HepG2 (cell line): ENCODE data around the gene TBKBP1.

Source experiments
- FOXK2 ChIP-seq: fragments of 450-650 bp; IDR thresholded peaks from 2 replicates; pipeline ENCODE4 v1.6.1; 2016
- HNRNPH1 ChIP-seq: fragments of 200-400 bp; formaldehyde crosslinking; optimal IDR thresholded peaks from 2 replicates; pipeline ENCODE3; 2017; ENCODE audit warnings: mild to moderate bottlenecking, low read depth, low read length
- KLF6 ChIP-seq: IDR thresholded peaks from 2 replicates; pipeline ENCODE4 v1.8.0; 2016; ENCODE audit warnings: missing biosample characterization, missing genetic modification reagents
- NFE2L2 ChIP-seq: fragments of 150-350 bp; IDR thresholded peaks from 2 replicates; pipeline ENCODE4 v1.6.1; 2014; ENCODE audit warnings: low read length
- NR1H2 ChIP-seq: sonication (generic); formaldehyde crosslinking; IDR thresholded peaks from 2 replicates; pipeline ENCODE4 v1.8.1; 2022; ENCODE audit warnings: low read depth, missing genetic modification reagents, borderline replicate concordance
- RAD51 ChIP-seq: fragments of 450-650 bp; IDR thresholded peaks from 2 replicates; pipeline ENCODE4 v1.6.1; 2016; ENCODE audit warnings: borderline replicate concordance
- SOX13 ChIP-seq, 3 experiments: fragments of 450-650 bp in 1 of 3; sonication (generic) in 1 of 3; formaldehyde crosslinking in 1 of 3; IDR thresholded peaks in 2 of 3; conservative IDR thresholded peaks in 1 of 3; 2 replicates each; pipeline versions ENCODE4 v1.5.0 to v1.6.1; 2016 to 2020; ENCODE audit warnings: antibody characterized with exemption in 1 of 3, mild to moderate bottlenecking in 1 of 3, missing compliant biosample characterization in 1 of 3, missing genetic modification reagents in 1 of 3, moderate library complexity in 1 of 3
- TEAD2 ChIP-seq: sonication (generic); formaldehyde crosslinking; IDR thresholded peaks from 2 replicates; pipeline ENCODE4 v1.9.0; 2021; ENCODE audit warnings: missing genetic modification reagents
- TF ChIP-seq, protein P1 (sequence below): sonication (generic); formaldehyde crosslinking; IDR thresholded peaks from 2 replicates; pipeline ENCODE4 v1.5.0; 2020; ENCODE audit warnings: mild to moderate bottlenecking, missing genetic modification reagents, moderate library complexity
- TF ChIP-seq, protein P2 (sequence below): sonication (generic); formaldehyde crosslinking; IDR thresholded peaks from 2 replicates; pipeline ENCODE4 v1.5.1; 2020; ENCODE audit warnings: mild to moderate bottlenecking, missing genetic modification reagents

DNA sequence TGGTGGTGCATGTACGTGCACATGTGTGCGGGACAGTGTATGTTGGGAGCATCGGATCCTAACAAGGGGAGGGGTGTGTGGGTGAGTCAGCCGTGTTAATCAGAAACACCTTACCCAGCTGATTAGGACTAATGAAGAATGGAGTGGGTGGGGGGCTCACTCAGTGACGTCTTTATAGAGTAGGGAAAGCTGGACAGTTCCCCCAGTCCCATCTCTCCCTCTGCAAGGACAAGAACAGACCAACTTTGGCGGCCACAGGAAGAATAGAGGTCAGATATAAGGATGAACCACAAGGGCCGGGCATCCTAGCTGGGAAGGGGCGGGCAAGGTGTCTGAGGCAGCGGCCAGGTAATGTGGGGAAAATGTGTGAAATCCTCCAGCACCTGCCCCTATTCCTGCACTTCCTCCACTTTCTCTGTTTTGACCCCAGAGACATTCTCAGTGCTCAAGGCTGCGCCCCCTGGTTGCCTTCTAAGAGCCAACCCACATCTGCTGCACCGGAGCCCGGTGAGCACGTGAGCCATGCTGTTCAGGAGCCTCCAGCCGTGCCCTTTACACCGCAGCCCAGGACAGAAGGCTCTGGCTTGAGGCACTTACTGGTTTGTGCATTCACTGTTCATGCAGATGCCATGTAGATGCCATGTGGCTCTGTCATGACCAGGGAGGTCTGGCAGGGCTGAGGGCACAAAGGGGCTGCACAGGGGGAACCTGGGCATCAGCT, 20.2 kb downstream of the TBKBP1 start:
- no peak for TF ChIP-seq NFE2L2
- TF ChIP-seq FOXK2 = no peak
- TF ChIP-seq, protein P1, sequence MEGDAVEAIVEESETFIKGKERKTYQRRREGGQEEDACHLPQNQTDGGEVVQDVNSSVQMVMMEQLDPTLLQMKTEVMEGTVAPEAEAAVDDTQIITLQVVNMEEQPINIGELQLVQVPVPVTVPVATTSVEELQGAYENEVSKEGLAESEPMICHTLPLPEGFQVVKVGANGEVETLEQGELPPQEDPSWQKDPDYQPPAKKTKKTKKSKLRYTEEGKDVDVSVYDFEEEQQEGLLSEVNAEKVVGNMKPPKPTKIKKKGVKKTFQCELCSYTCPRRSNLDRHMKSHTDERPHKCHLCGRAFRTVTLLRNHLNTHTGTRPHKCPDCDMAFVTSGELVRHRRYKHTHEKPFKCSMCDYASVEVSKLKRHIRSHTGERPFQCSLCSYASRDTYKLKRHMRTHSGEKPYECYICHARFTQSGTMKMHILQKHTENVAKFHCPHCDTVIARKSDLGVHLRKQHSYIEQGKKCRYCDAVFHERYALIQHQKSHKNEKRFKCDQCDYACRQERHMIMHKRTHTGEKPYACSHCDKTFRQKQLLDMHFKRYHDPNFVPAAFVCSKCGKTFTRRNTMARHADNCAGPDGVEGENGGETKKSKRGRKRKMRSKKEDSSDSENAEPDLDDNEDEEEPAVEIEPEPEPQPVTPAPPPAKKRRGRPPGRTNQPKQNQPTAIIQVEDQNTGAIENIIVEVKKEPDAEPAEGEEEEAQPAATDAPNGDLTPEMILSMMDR = peak; percentile 53
- TF ChIP-seq NR1H2 = no peak
- TF ChIP-seq SOX13 (IDR thresholded peaks at IDR 0.05) = no peak
- TF ChIP-seq SOX13 (CRISPR knock-in tag; conservative IDR thresholded peaks at IDR 0.05 in 1 of 2, IDR thresholded peaks at IDR 0.05 in 1 of 2) = no peak
- TF ChIP-seq TEAD2 (CRISPR knock-in tag) = no peak
- no peak for TF ChIP-seq RAD51
- no peak for TF ChIP-seq KLF6 (CRISPR knock-in tag)
- TF ChIP-seq, protein P2, sequence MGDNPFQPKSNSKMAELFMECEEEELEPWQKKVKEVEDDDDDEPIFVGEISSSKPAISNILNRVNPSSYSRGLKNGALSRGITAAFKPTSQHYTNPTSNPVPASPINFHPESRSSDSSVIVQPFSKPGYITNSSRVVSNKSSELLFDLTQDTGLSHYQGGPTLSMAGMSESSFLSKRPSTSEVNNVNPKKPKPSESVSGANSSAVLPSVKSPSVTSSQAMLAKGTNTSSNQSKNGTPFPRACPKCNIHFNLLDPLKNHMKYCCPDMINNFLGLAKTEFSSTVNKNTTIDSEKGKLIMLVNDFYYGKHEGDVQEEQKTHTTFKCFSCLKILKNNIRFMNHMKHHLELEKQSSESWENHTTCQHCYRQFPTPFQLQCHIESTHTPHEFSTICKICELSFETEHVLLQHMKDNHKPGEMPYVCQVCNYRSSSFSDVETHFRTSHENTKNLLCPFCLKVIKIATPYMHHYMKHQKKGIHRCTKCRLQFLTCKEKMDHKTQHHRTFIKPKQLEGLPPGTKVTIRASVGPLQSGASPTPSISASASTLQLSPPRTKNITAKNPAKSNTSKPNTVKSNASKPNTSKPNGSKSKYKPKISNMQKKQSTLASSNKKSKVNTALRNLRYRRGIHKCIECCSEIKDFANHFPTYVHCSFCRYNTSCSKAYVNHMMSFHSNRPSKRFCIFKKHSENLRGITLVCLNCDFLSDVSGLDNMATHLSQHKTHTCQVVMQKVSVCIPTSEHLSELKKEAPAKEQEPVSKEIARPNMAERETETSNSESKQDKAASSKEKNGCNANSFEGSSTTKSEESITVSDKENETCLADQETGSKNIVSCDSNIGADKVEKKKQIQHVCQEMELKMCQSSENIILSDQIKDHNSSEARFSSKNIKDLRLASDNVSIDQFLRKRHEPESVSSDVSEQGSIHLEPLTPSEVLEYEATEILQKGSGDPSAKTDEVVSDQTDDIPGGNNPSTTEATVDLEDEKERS (CRISPR knock-in tag) = no peak
- TF ChIP-seq HNRNPH1 = no peak
